ENCODE results near the gene VAC14.
"Not testable (repeated sequence)": the region's sequence is repeated elsewhere in the genome, so short reads cannot be mapped to it uniquely, and the experiment has no call there.

VAC14 gene

GRCh38 chr16:70681382-70682238, 119.3 kb downstream of the VAC14 start:
- no peak for DNase-seq (ENCODE audit: low read depth, low spot score)

GRCh38 chr16:70680495-70681381, 120.2 kb downstream of the VAC14 start:
- no peak for DNase-seq (ENCODE audit: low read depth, low spot score)

GRCh38 chr16:70679671-70680494, 121.1 kb downstream of the VAC14 start:
- no peak for DNase-seq (ENCODE audit: low read depth, low spot score)

GRCh38 chr16:70678898-70679670, 121.9 kb downstream of the VAC14 start:
- DNase-seq (ENCODE audit: low read depth, low spot score): no peak

- DNase-seq (ENCODE audit: low read depth, low spot score): no peak
Measured at GRCh38 chr16:70678121-70678897, 122.6 kb downstream of the VAC14 start.

- no peak for DNase-seq (ENCODE audit: low read depth, low spot score)
Measured at GRCh38 chr16:70677499-70678120, 123.3 kb downstream of the VAC14 start.

GRCh38 chr16:70676675-70677498, 124.1 kb downstream of the VAC14 start:
- no peak for DNase-seq (ENCODE audit: low read depth, low spot score)

DNA sequence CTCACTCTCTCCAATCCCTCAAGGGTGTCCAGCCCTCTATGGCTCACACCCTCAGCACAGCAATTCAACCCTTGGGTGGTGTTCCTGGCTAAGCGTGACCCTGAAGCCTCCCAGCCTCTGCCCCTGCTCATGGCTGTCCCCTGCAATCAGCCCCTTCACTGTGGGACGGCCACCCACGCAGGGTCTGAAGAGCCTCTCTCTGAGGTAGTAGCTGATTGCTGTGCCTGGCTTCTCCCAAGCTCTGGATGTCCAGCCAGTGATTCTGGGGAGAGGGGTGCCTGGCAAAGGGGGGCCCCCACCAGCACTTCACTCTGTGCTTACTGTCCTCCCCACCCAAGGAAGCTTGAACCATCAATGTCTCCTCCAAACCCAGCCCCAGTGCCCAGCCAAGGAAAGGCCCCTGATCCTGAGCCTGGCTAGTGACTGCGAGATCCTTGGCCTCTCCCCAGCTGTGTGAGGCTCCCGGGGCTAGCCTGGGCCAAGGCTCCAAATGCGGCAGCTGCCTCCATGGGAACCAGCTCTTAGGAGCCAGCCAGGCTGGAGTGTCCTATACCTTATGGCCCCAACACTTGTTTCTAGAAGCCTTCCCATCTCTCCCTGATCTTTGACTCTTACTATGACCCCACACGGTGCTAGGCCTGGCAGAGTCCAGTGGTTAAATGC, 125.0 kb downstream of the VAC14 start:
- no peak for DNase-seq (ENCODE audit: low read depth, low spot score)

DNA sequence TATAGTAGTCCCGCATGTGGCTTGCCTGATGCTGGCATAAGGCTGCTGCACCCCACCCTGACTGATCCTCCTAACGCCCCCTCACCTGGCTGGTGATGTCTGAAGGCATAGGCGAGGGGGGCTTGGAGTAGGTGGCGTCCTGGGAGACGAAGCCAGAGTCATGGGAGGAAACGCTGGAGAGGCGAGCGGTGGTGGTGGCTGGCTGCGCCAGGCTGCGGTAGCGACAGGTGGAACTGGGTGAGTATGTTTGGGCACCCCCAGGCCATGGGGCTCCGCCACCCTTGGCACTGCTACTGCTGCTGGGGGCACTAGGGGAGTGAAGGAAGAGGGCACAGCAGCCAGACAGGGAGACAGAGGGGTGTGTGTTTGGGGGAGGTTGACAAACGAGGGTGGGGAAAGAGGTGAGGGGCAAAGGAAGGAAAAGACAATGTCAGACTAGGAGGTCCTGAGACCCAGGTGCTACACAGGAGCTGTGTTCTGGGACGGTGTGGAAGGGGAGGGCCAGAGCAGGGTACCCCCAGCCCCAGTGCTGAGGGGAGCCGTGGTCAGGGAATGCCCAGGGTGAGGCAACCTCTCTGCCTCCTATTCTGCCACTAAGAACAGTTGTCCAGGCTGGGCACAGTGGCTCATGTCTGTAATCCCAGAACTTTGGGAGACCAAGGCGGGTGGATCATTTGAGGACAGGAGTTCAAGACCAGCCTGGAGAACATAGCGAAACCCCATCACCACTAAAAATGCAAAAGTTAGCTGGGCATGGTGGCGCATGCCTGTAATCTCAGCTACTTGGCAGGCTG, 126.5 kb downstream of the VAC14 start:
- DNase-seq (ENCODE audit: low read depth, low spot score): no peak

- not testable (repeated sequence) for DNase-seq (ENCODE audit: low read depth, low spot score)
Measured at GRCh38 chr16:70670938-70671337, 130.0 kb downstream of the VAC14 start.

- no peak for DNase-seq (ENCODE audit: low read depth, low spot score)
Measured at GRCh38 chr16:70670175-70670574, 130.8 kb downstream of the VAC14 start.

GRCh38 chr16:70665806-70666735, 134.9 kb downstream of the VAC14 start:
- no peak for DNase-seq (ENCODE audit: low read depth, low spot score)

DNA sequence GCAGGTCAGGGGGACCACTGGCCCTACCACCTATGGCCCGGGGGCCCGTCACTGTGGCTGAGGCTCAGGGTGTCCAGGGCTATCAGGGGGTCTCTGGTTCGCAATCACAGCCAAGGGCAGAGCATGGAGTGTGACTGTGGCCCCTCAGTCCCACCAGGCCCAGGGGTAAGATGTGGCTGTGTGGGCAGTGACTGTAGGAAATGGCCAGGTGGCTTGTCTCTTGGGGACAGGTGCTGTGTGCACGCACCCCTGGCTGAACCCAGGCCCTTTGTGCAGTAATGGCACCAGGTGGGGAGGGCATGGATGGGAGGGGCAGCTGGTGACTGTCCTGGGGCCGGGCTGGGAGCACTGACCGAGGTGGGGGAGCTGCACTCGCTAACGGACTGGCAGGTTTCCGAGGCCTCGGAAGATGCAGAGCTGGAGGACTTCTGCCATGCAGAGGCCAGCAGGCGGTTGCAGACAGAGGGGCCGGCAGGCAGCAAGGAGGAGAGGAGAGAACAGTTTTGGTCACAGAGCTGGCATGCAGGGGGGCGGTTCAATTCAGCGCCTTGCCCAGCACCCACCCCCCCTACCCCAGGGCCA, 135.8 kb downstream of the VAC14 start:
- DNase-seq (ENCODE audit: low read depth, low spot score): no peak

GRCh38 chr16:70664325-70665112, 136.4 kb downstream of the VAC14 start:
- no peak for DNase-seq (ENCODE audit: low read depth, low spot score)
